K562 (cell line): ENCODE measurements around the gene CDK14. TPM values are rescaled to one million over a fixed set of nuclear protein-coding genes. Genes with fewer than 3 reads are reported as not detected.

Experiments
- ATAC-seq: fragments of 200-7000 bp; cut with Tn5 transposase; 3 replicates; pipeline ENCODE4 v1.9.1; 2020; ENCODE audit warnings: moderate library complexity
- BruUV-seq: library from RNA; stranded (reverse); fragments of 400-500 nt; replicated peaks from 2 replicates; lab custom pipeline; 2021; lab: Mats Ljungman, UMichigan
- CTCF ChIA-PET: fragments of 300-600 bp; formaldehyde crosslinking; extraction: SDS; loops from one replicate; lab custom pipeline; 2021; ENCODE audit warnings: low intra/inter-chr PET ratio; lab: Yijun Ruan, JAX
- POLR2A ChIA-PET: fragments of 300-600, 350-650 bp; sonication (Branson Sonifier 250); formaldehyde crosslinking; extraction: SDS; loops from one replicate; lab custom pipeline; 2021; ENCODE audit warnings: antibody characterized with exemption, inconsistent platforms; lab: Yijun Ruan, JAX
- DNase-seq, 4 experiments: peaks; one replicate each; pipeline versions ENCODE4 v3.0.0 to v3.0.0-alpha.2; 2011 to 2018; ENCODE audit warnings: low spot score in 3 of 4, mixed read lengths in 3 of 4; ENCODE audit errors: extremely low read depth in 1 of 4
- FAIRE-seq: peaks from 2 replicates; lab custom pipeline; 2011; peaks lifted over from hg19 to GRCh38; lab: Jason Lieb, UNC
- H2AFZ ChIP-seq: 2 replicates; pipeline ENCODE4 v1.6.0; 2011; ENCODE audit warnings: low read depth, low read length, control low read depth, inconsistent platforms
- H3K27ac ChIP-seq: fragments of 200-600 bp; 3 replicates; pipeline ENCODE4 v1.8.0; 2011; ENCODE audit warnings: low read depth, mild to moderate bottlenecking, control low read depth, inconsistent platforms, low read length, moderate library complexity, mixed read lengths; ENCODE audit errors: extremely low read depth
- H3K27me3 ChIP-seq, 2 experiments: fragments of 300-600 bp in 1 of 2; 2 replicates in 1 of 2; 3 replicates in 1 of 2; pipeline versions ENCODE4 v1.6.0 to v1.8.0; 2011; ENCODE audit warnings: inconsistent platforms in 2 of 2, low read length in 2 of 2, mild to moderate bottlenecking in 1 of 2, mixed read lengths in 1 of 2, moderate library complexity in 1 of 2; ENCODE audit not compliant: control insufficient read depth in 2 of 2, insufficient read depth in 2 of 2
- H3K36me3 ChIP-seq: fragments of 300-600 bp; 3 replicates; pipeline ENCODE4 v1.8.0; 2011; ENCODE audit warnings: mild to moderate bottlenecking, low read length, inconsistent platforms; ENCODE audit not compliant: control insufficient read depth, insufficient read depth
- H3K4me1 ChIP-seq, 2 experiments: fragments of 200-600 bp in 1 of 2; replicated peaks in 1 of 2; 2 replicates in 1 of 2; 3 replicates in 1 of 2; pipeline versions ENCODE4 v1.5.1 to v1.8.0; 2011; ENCODE audit warnings: inconsistent platforms in 2 of 2, low read length in 2 of 2, mild to moderate bottlenecking in 1 of 2, mixed read lengths in 1 of 2, moderate library complexity in 1 of 2; ENCODE audit not compliant: control insufficient read depth in 2 of 2, insufficient read depth in 2 of 2
- H3K4me2 ChIP-seq: 2 replicates; pipeline ENCODE4 v1.6.1; 2011; ENCODE audit warnings: low read length, control low read depth, inconsistent platforms, mixed read lengths; ENCODE audit not compliant: insufficient read depth
- H3K4me3 ChIP-seq: fragments of 200-600 bp; sonication (generic), shearing (Covaris generic); 2 replicates; pipeline ENCODE4 v1.5.1; 2016; ENCODE audit warnings: control low read depth, inconsistent platforms
- H3K79me2 ChIP-seq: fragments of 200-600 bp; 3 replicates; pipeline ENCODE4 v1.8.0; 2011; ENCODE audit warnings: low read length, inconsistent platforms; ENCODE audit not compliant: control insufficient read depth, insufficient read depth
- H3K9ac ChIP-seq, 2 experiments: 2 replicates each; pipeline versions ENCODE4 v1.6.0 to v1.6.1; 2011; ENCODE audit warnings: low read depth in 2 of 2, low read length in 2 of 2, control low read depth in 1 of 2, inconsistent platforms in 1 of 2, mild to moderate bottlenecking in 1 of 2, mixed read lengths in 1 of 2; ENCODE audit not compliant: insufficient read depth in 1 of 2
- H3K9me1 ChIP-seq: one replicate; pipeline ENCODE4 v1.6.0; 2011; ENCODE audit warnings: inconsistent platforms, mild to moderate bottlenecking, low read length, moderate library complexity; ENCODE audit not compliant: control insufficient read depth, insufficient read depth
- H3K9me3 ChIP-seq: replicated peaks from 2 replicates; pipeline ENCODE4 v1.5.1; 2011; ENCODE audit warnings: low read depth, low read length, inconsistent platforms; ENCODE audit not compliant: control insufficient read depth, insufficient read depth
- H4K20me1 ChIP-seq: replicated peaks from 2 replicates; pipeline ENCODE4 v1.6.1; 2011; ENCODE audit warnings: low read length, inconsistent platforms, mixed read lengths; ENCODE audit not compliant: control insufficient read depth, insufficient read depth
- ARID2 ChIP-seq: fragments of 450-650 bp; IDR thresholded peaks from 2 replicates; pipeline ENCODE4 v1.6.1; 2017; ENCODE audit warnings: antibody characterized with exemption, mild to moderate bottlenecking
- CC2D1A ChIP-seq: fragments of 450-650 bp; IDR thresholded peaks from 2 replicates; pipeline ENCODE4 v1.6.1; 2017; ENCODE audit warnings: mild to moderate bottlenecking
- E2F4 ChIP-seq: sonication (generic); formaldehyde crosslinking; IDR thresholded peaks from 2 replicates; pipeline ENCODE4 v1.8.0; 2022; ENCODE audit warnings: mild to moderate bottlenecking, low read depth, missing genetic modification reagents
- MCM2 ChIP-seq: fragments of 450-650 bp; IDR thresholded peaks from 2 replicates; pipeline ENCODE4 v1.6.1; 2017; ENCODE audit warnings: low read depth, mild to moderate bottlenecking
- MCM3 ChIP-seq: fragments of 450-650 bp; IDR thresholded peaks from 2 replicates; pipeline ENCODE4 v1.6.1; 2016
- MEF2A ChIP-seq: IDR thresholded peaks from 2 replicates; pipeline ENCODE4 v1.6.1; 2011; ENCODE audit warnings: low read depth, mild to moderate bottlenecking, low read length, moderate library complexity; ENCODE audit not compliant: control insufficient read depth
- NR1H2 ChIP-seq: sonication (generic); formaldehyde crosslinking; IDR thresholded peaks from 2 replicates; pipeline ENCODE4 v1.4.0; 2020; ENCODE audit warnings: mild to moderate bottlenecking, missing genetic modification reagents
- RERE ChIP-seq: sonication (generic); formaldehyde crosslinking; IDR thresholded peaks from 2 replicates; pipeline ENCODE4 v1.8.0; 2023; ENCODE audit warnings: missing genetic modification reagents, mild to moderate bottlenecking, borderline replicate concordance
- RUNX1 ChIP-seq: sonication (generic); IDR thresholded peaks from 2 replicates; pipeline ENCODE4 v1.6.1; 2016; ENCODE audit warnings: antibody characterized with exemption, low read depth
- SP2 ChIP-seq: IDR thresholded peaks from 2 replicates; pipeline ENCODE4 v1.6.1; 2011; ENCODE audit warnings: mild to moderate bottlenecking, low read depth, low read length, moderate library complexity; ENCODE audit not compliant: poor library complexity, severe bottlenecking; ENCODE audit errors: extremely low read depth
- SRSF7 ChIP-seq: fragments of 200-400 bp; formaldehyde crosslinking; optimal IDR thresholded peaks from 2 replicates; pipeline ENCODE3; 2017; ENCODE audit warnings: mild to moderate bottlenecking, low read depth, low read length
- STAT6 ChIP-seq: sonication (generic); formaldehyde crosslinking; IDR thresholded peaks from 2 replicates; pipeline ENCODE4 v1.8.1; 2023; ENCODE audit warnings: mild to moderate bottlenecking, missing genetic modification reagents
- ZNF274 ChIP-seq: IDR thresholded peaks from 2 replicates; pipeline ENCODE4 v1.6.1; 2011; ENCODE audit warnings: low read depth, mild to moderate bottlenecking, low read length, moderate library complexity, borderline replicate concordance
- WGBS: fragments of 100-300 bp; shearing (Covaris generic); methylation state at CpG from one replicate; pipeline ENCODE4 v1.1.6; 2016; ENCODE audit warnings: low coverage, mixed read lengths; ENCODE audit not compliant: insufficient coverage; ENCODE audit errors: missing lambda C conversion rate; 5-methylcytosine and 5-hydroxymethylcytosine counted together
- in situ Hi-C: fragments of 300-500 bp; cut with MboI; formaldehyde crosslinking; loops from 4 replicates; pipeline ENCODE4 v1.15.0; 2018; ENCODE audit warnings: inconsistent platforms, mixed read lengths
- intact Hi-C: fragments of 100-400 bp; cut with micrococcal nuclease; formaldehyde crosslinking; loops from 2 replicates; pipeline ENCODE4 v1.14.2; 2022
- polyA plus RNA-seq, 8 experiments: library from polyadenylated mRNA; depleted of rRNA in 4 of 8; stranded (reverse) in 5 of 8; unstranded in 3 of 8; fragments of >200 nt; fragmentation: Nextera tagmentation in 2 of 8; fragmentation: Illumina TruSeq in 1 of 8; extraction: Ambion mirVana in 2 of 8; extraction: Trizol in 1 of 8; gene quantifications; 2 replicates each; pipeline versions ENCODE4 v1.2.1 to v1.2.3, GENCODE V29; 2011 to 2014; ENCODE audit warnings: inconsistent platforms in 1 of 8, missing spikeins in 1 of 8
- total RNA-seq, 7 experiments: library from RNA; depleted of rRNA in 6 of 7; stranded (reverse); fragments of >200 nt in 6 of 7; fragmentation: Illumina TruSeq in 2 of 7; extraction: Trizol in 2 of 7; gene quantifications; 2 replicates each; pipeline versions ENCODE4 v1.2.1 to v1.2.3, GENCODE V29; 2011 to 2021; ENCODE audit warnings: low replicate concordance in 1 of 7

Gene CDK14
- total and polyA plus RNA-seq, 9 of the 15 experiments (the other 6 are each of a cell fraction or from before 2014, with no cell fraction given) = 0.03 to 0.91 (median 0.16) TPM

DNA sequence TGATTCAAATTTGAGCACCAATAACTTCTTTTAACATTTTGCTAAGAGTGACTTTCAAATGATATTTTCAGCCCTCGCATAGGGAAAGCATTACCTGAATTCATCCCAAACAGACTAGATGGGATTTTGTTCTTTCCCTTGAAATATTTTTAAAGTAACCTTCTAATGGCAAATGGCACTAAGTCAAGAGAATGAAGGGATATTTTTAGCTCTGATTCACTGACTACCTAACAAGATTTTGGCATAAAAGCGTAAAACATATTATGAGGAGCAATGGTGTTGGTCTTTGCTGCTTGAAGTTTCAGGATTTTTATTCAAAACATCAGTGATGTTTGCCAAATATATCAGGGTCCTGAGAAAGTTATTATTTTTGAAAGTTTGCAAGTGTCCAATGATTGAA, 290.3 kb downstream of the CDK14 start (continued):
- TF ChIP-seq RERE (CRISPR knock-in tag) = no peak

DNA sequence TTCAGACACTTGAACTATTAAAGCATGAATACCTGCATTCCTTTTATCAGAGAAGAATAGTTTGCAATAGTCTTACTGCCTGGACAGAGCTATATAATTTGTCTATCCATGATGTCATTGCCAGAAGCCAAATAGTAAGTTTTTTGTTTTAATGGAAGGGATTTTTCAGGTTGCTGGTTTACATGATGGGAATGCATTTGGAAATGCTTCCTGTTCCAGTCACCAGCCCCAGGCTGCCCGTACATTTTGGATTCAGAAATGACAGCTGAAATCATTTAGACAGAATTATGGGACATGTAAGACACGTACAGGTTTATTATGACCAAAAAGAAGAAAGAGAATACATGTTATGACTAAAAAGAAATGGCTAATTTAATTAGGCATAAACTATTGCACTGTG, 293.1 kb downstream of the CDK14 start:
- BruUV-seq = no TSS peak
- H3K4me1 ChIP-seq = no peaks in the 10 kb centered on the region
- no peak for FAIRE-seq
- no peak for TF ChIP-seq NR1H2
- no peak for TF ChIP-seq SRSF7
- TF ChIP-seq ZNF274 = no peak
- no peak for TF ChIP-seq MCM2
- TF ChIP-seq STAT6 = no peak
- no peak for TF ChIP-seq ARID2
- no peak for TF ChIP-seq RUNX1
- TF ChIP-seq MEF2A = no peak
- TF ChIP-seq SP2 = no peak
- TF ChIP-seq CC2D1A = no peak
- TF ChIP-seq E2F4 = no peak
- TF ChIP-seq MCM3 = no peak

More for the DNA sequence above, 293.1 kb downstream of the CDK14 start:
- no peak overlapping the region for H3K4me2 ChIP-seq
- in situ Hi-C loops = no loop called here
- no peaks in the 10 kb centered on the region for H3K9me1 ChIP-seq
- no peaks in the 10 kb centered on the region for H4K20me1 ChIP-seq
- no peak overlapping the region for H2AFZ ChIP-seq
- CTCF ChIA-PET = no interaction called here
- DNase-seq (no peak), ATAC-seq (no peak)
- no peak overlapping the region for H3K9ac ChIP-seq
- WGBS = 0% methylated on average over 2 of the region's 2 CpGs
- intact Hi-C loops = no loop called here
- no peak overlapping the region for H3K4me3 ChIP-seq
- no peaks in the 10 kb centered on the region for H3K36me3 ChIP-seq
- POLR2A ChIA-PET = no interaction called here
- no peak overlapping the region for H3K27ac ChIP-seq
- H3K79me2 ChIP-seq = no peaks in the 10 kb centered on the region
- no peaks in the 10 kb centered on the region for H3K27me3 ChIP-seq
- H3K9me3 ChIP-seq = no peaks in the 10 kb centered on the region
